BLaER1 (cell line): ENCODE measurements around the gene PPP1R15B.

ENCODE experiments used
- H3K27ac ChIP-seq: shearing (Covaris generic); formaldehyde crosslinking; 2 replicates; pipeline ENCODE4 v1.8.1; 2022
- H3K27me3 ChIP-seq: shearing (Covaris generic); formaldehyde crosslinking; 2 replicates; pipeline ENCODE4 v1.8.1; 2022
- H3K36me3 ChIP-seq: shearing (Covaris generic); formaldehyde crosslinking; 2 replicates; pipeline ENCODE4 v1.8.1; 2022
- H3K4me1 ChIP-seq: shearing (Covaris generic); formaldehyde crosslinking; 2 replicates; pipeline ENCODE4 v1.8.1; 2022
- H3K4me2 ChIP-seq: shearing (Covaris generic); formaldehyde crosslinking; 2 replicates; pipeline ENCODE4 v1.8.1; 2022
- H3K4me3 ChIP-seq: shearing (Covaris generic); formaldehyde crosslinking; 2 replicates; pipeline ENCODE4 v1.8.1; 2022
- H3K9ac ChIP-seq: shearing (Covaris generic); formaldehyde crosslinking; 2 replicates; pipeline ENCODE4 v1.8.1; 2022
- H3K9me3 ChIP-seq: shearing (Covaris generic); formaldehyde crosslinking; 2 replicates; pipeline ENCODE4 v1.8.1; 2022
- H4K20me1 ChIP-seq: shearing (Covaris generic); formaldehyde crosslinking; 2 replicates; pipeline ENCODE4 v1.8.1; 2022
- Cebpa-rat ChIP-seq: shearing (Covaris generic); IDR thresholded peaks from 2 replicates; pipeline ENCODE4 v1.8.1; 2022

Gene PPP1R15B

GRCh38 chr1:204359131-204359473 is 52.5 kb downstream of the PPP1R15B start:
- Histone ChIP-seq H3K9ac (peak overlapping the region; percentile 47; the same call in 1 of the 2 replicates), H3K27me3 (no peaks in the 10 kb centered on the region), H3K27ac (peak overlapping the region; percentile 29; the same call in 1 of the 2 replicates), H3K4me2 (peak overlapping the region; percentile 83), H3K9me3 (no peaks in the 10 kb centered on the region), H3K4me3 (no peak overlapping the region), H4K20me1 (no peaks in the 10 kb centered on the region), H3K4me1 (peaks cover 76% of the 10 kb centered on the region), H3K36me3 (no peaks in the 10 kb centered on the region)
- no peak for TF ChIP-seq Cebpa-rat

- peak overlapping the region; percentile 83 for H3K4me2 ChIP-seq
- no peaks in the 10 kb centered on the region for H4K20me1 ChIP-seq
- H3K27ac ChIP-seq = peak overlapping the region; percentile 29; the same call in 1 of the 2 replicates
- peak overlapping the region; percentile 47; the same call in 1 of the 2 replicates for H3K9ac ChIP-seq
- H3K4me1 ChIP-seq = peaks cover 71% of the 10 kb centered on the region
- no peak overlapping the region for H3K4me3 ChIP-seq
- no peaks in the 10 kb centered on the region for H3K27me3 ChIP-seq
- no peaks in the 10 kb centered on the region for H3K36me3 ChIP-seq
- TF ChIP-seq Cebpa-rat = no peak
- no peaks in the 10 kb centered on the region for H3K9me3 ChIP-seq
Measured at GRCh38 chr1:204358605-204359004, 53.0 kb downstream of the PPP1R15B start.

DNA sequence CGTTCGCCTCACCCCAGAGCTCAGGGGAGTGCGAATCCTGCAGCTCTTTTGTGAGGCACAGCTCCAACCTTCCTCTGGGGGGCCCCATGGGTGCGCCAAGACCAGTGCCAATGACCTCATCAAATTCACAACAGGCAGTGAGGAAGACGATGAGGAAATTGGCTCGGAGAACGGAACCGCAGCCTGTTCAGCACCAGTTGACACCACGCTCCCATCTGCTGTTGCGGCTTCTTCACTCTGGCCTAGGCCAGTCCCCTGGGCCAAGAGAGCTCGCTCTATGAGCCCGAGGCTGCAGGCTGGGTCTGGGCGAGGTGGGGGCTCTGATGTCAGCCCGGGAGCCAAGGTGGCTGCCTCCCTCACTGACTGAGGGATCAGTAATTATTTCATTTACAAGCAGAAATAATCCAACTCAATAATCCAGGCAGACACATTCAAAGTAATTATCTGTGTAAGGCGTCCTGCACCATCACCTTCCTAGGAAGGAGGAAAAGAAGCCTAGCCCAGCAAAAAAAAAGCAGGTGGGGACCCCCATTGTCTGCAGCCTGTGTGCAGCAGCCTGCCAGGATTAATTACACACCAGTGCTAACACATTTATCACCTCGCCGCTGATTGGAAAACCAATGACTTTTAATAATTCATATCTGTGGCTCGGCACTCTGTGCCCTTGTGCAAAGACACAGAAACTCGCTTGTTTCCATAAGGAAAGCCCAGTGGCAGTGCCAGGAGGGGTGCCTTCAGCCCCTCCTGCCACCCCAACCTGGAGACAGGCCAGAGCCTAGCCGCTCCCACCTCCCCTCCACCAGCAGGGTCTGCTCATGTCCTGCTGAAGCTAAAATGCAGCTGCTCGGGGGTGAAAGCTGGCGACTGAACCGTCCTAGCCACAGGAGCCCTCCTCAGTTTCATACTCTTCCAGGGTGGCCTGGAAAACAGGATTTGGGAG is 53.8 kb downstream of the PPP1R15B start:
- Histone ChIP-seq H3K9me3 (no peaks in the 10 kb centered on the region), H3K27me3 (no peaks in the 10 kb centered on the region), H3K27ac (0 out of 2 replicates have a peak overlapping the region, but pooled peaks have one; percentile 27), H3K4me3 (no peak overlapping the region), H4K20me1 (no peaks in the 10 kb centered on the region), H3K36me3 (no peaks in the 10 kb centered on the region), H3K9ac (peak overlapping the region; percentile 48; the same call in 1 of the 2 replicates), H3K4me1 (peaks cover 63% of the 10 kb centered on the region), H3K4me2 (peak overlapping the region; percentile 83)
- no peak; the same call in 1 of the 2 replicates for TF ChIP-seq Cebpa-rat

DNA sequence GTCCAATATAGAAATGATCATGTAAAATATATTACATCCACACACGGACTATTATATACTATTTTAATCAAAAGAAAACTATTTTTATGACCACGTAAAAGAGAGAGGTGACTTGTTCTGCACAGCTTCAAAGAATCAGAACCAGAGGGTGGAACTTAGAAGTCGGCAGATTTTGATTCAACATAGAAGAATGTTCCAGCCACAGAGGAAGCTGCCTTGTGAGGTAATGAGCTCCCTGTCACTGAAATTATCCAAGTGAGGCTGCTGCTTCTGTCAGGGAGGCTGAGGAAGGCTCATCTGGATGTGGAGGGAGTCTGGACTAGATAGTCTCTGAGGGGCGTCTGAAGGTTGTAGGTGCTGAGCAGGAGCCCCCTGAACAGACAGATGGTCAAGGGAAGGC is 54.6 kb downstream of the PPP1R15B start:
- no peak for TF ChIP-seq Cebpa-rat
- Histone ChIP-seq H3K4me1 (peaks cover 60% of the 10 kb centered on the region), H4K20me1 (no peaks in the 10 kb centered on the region), H3K36me3 (no peaks in the 10 kb centered on the region), H3K27ac (0 out of 2 replicates have a peak overlapping the region, but pooled peaks have one; percentile 27), H3K4me3 (no peak overlapping the region), H3K9ac (peak overlapping the region; percentile 48; the same call in 1 of the 2 replicates), H3K9me3 (no peaks in the 10 kb centered on the region), H3K4me2 (peak overlapping the region; percentile 83), H3K27me3 (no peaks in the 10 kb centered on the region)

- Histone ChIP-seq H3K36me3 (no peaks in the 10 kb centered on the region), H3K4me3 (no peak overlapping the region), H3K9ac (no peak overlapping the region), H3K27me3 (no peaks in the 10 kb centered on the region), H3K9me3 (no peaks in the 10 kb centered on the region), H3K4me2 (no peak overlapping the region), H4K20me1 (no peaks in the 10 kb centered on the region), H3K4me1 (peaks cover 52% of the 10 kb centered on the region), H3K27ac (no peak overlapping the region)
- no peak for TF ChIP-seq Cebpa-rat
Measured at GRCh38 chr1:204355913-204356312, 55.7 kb downstream of the PPP1R15B start.

DNA sequence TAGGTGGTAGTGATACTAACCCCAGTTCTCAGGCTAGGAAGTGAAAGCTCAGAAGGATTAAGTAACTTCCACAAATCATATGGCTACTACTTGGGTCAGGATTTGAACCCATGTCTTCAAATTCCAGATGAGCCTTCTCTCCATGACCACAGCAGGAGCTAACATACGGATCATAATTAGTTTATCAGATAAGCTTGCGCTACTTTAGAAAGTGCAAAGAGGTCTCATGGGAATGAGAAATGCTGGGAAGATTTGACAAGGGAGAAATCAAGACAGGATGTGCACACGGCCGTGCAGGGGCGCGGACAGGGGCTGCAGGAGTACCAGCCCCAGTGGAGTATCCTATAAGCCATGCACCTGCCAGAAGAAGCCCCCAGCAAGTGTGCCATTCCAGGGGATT is 57.0 kb downstream of the PPP1R15B start:
- H3K36me3 ChIP-seq = no peaks in the 10 kb centered on the region
- H4K20me1 ChIP-seq = no peaks in the 10 kb centered on the region
- no peaks in the 10 kb centered on the region for H3K9me3 ChIP-seq
- no peak for TF ChIP-seq Cebpa-rat
- H3K27me3 ChIP-seq = no peaks in the 10 kb centered on the region
- no peak overlapping the region for H3K27ac ChIP-seq
- peak overlapping the region; percentile 31 for H3K4me2 ChIP-seq
- peaks cover 49% of the 10 kb centered on the region for H3K4me1 ChIP-seq
- no peak overlapping the region for H3K9ac ChIP-seq
- no peak overlapping the region for H3K4me3 ChIP-seq
